GM12878 (cell line): Measurements from ENCODE around the gene DNAJC6. TPM values are rescaled to one million over a fixed set of nuclear protein-coding genes. Genes with fewer than 3 reads are reported as not detected.

Source experiments
- ATAC-seq: fragments of 200-7000 bp; cut with Tn5 transposase; 3 replicates; pipeline ENCODE4 v1.9.1; 2020; ENCODE audit warnings: mild to moderate bottlenecking, moderate library complexity
- BruUV-seq: library from RNA; stranded (reverse); fragments of 400-500 nt; replicated peaks from 2 replicates; lab custom pipeline; 2021; lab: Mats Ljungman, UMichigan
- CTCF ChIA-PET: fragments of 300-600 bp; sonication (Branson Sonifier 250); formaldehyde crosslinking; extraction: SDS; loops from one replicate; lab custom pipeline; 2021; ENCODE audit warnings: inconsistent platforms; lab: Yijun Ruan, JAX
- POLR2A ChIA-PET: fragments of 350-600 bp; formaldehyde crosslinking; extraction: SDS; loops from one replicate; lab custom pipeline; 2021; ENCODE audit warnings: inconsistent platforms; lab: Charles Lee
- RAD21 ChIA-PET: fragments of 300-600 bp; sonication (Branson Sonifier 250); formaldehyde crosslinking; loops from one replicate; lab custom pipeline; 2023; ENCODE audit warnings: antibody characterized with exemption; ENCODE audit not compliant: unreplicated experiment; lab: Charles Lee
- SMC1A ChIA-PET: fragments of 300-600 bp; sonication (Branson Sonifier 250); formaldehyde crosslinking; loops from one replicate; lab custom pipeline; 2023; ENCODE audit not compliant: unreplicated experiment, uncharacterized antibody; lab: Charles Lee
- DNase-seq: peaks from one replicate; pipeline ENCODE4 v3.0.0-alpha.2; 2011; ENCODE audit warnings: low read depth, low spot score
- FAIRE-seq: peaks from 3 replicates; lab custom pipeline; 2011; peaks lifted over from hg19 to GRCh38; lab: Jason Lieb, UNC
- H2AFZ ChIP-seq: 2 replicates; pipeline ENCODE4 v1.6.0; 2011; ENCODE audit warnings: low read depth, low read length, control low read depth; ENCODE audit not compliant: control insufficient read depth
- H3K27ac ChIP-seq: 2 replicates; pipeline ENCODE4 v1.5.1; 2011; ENCODE audit warnings: control low read depth; ENCODE audit not compliant: control insufficient read depth, insufficient read depth
- H3K27me3 ChIP-seq, 2 experiments: replicated peaks in 1 of 2; 2 replicates each; pipeline versions ENCODE4 v1.6.0 to v1.6.1; 2011; ENCODE audit warnings: low read length in 1 of 2; ENCODE audit not compliant: control insufficient read depth in 2 of 2, insufficient read depth in 2 of 2
- H3K36me3 ChIP-seq, 2 experiments: 2 replicates each; pipeline ENCODE4 v1.5.1; 2011; ENCODE audit warnings: low read length in 1 of 2; ENCODE audit not compliant: control insufficient read depth in 2 of 2, insufficient read depth in 2 of 2
- H3K4me1 ChIP-seq: 2 replicates; pipeline ENCODE4 v1.6.1; 2011; ENCODE audit warnings: mild to moderate bottlenecking, low read length, moderate library complexity, mixed read lengths; ENCODE audit not compliant: control insufficient read depth, insufficient read depth
- H3K4me2 ChIP-seq: 2 replicates; pipeline ENCODE4 v1.6.0; 2011; ENCODE audit warnings: control low read depth; ENCODE audit not compliant: control insufficient read depth, insufficient read depth
- H3K4me3 ChIP-seq: fragments of 200-600 bp; sonication (generic); 2 replicates; pipeline ENCODE4 v1.5.1; 2016
- H3K79me2 ChIP-seq: 2 replicates; pipeline ENCODE4 v1.6.0; 2011; ENCODE audit warnings: low read length; ENCODE audit not compliant: control insufficient read depth, insufficient read depth
- H3K9ac ChIP-seq: 2 replicates; pipeline ENCODE4 v1.8.0; 2011; ENCODE audit warnings: low read length, control low read depth, mixed read lengths; ENCODE audit not compliant: control insufficient read depth, insufficient read depth
- H3K9me3 ChIP-seq: replicated peaks from 3 replicates; pipeline ENCODE4 v1.5.1; 2011; ENCODE audit warnings: mild to moderate bottlenecking, low read length; ENCODE audit not compliant: control insufficient read depth, insufficient read depth
- H4K20me1 ChIP-seq: 2 replicates; pipeline ENCODE4 v1.6.0; 2011; ENCODE audit not compliant: control insufficient read depth, insufficient read depth
- CBFB ChIP-seq: IDR thresholded peaks from 2 replicates; pipeline ENCODE4 v1.6.1; 2016; ENCODE audit warnings: antibody characterized with exemption, low read depth
- CUX1 ChIP-seq: IDR thresholded peaks from 2 replicates; pipeline ENCODE4 v1.6.1; 2012; ENCODE audit warnings: improper control_type of control experiment, low read depth, low read length; ENCODE audit not compliant: insufficient replicate concordance
- E2F4 ChIP-seq: IDR thresholded peaks from 2 replicates; pipeline ENCODE4 v1.6.1; 2012; ENCODE audit warnings: low read depth, low read length, improper control_type of control experiment
- MEF2B ChIP-seq: fragments of 450-650 bp; IDR thresholded peaks from 2 replicates; pipeline ENCODE4 v1.6.1; 2018; ENCODE audit warnings: mild to moderate bottlenecking, moderate library complexity; ENCODE audit not compliant: partially characterized antibody, poor library complexity, severe bottlenecking
- MXI1 ChIP-seq: fragments of 150-350 bp; IDR thresholded peaks from 2 replicates; pipeline ENCODE4 v1.6.1; 2011; ENCODE audit warnings: low read depth, mild to moderate bottlenecking, inconsistent platforms, low read length, improper control_type of control experiment
- PRDM15 ChIP-seq: fragments of 450-650 bp; formaldehyde crosslinking; IDR thresholded peaks from 2 replicates; pipeline ENCODE4 v1.4.0; 2020; ENCODE audit warnings: mild to moderate bottlenecking, moderate library complexity
- RAD21 ChIP-seq: IDR thresholded peaks from 2 replicates; pipeline ENCODE4 v1.6.1; 2011; ENCODE audit warnings: mild to moderate bottlenecking, low read depth, low read length, moderate library complexity; ENCODE audit not compliant: insufficient read depth
- RB1 ChIP-seq: fragments of 450-650 bp; formaldehyde crosslinking; IDR thresholded peaks from 2 replicates; pipeline ENCODE4 v1.6.1; 2017; ENCODE audit warnings: mild to moderate bottlenecking, borderline replicate concordance
- SREBF2 ChIP-seq: IDR thresholded peaks from 2 replicates; pipeline ENCODE4 v1.6.1; 2012; ENCODE audit warnings: mild to moderate bottlenecking, low read length
- ZNF217 ChIP-seq: fragments of 450-650 bp; IDR thresholded peaks from 2 replicates; pipeline ENCODE4 v1.6.1; 2017; ENCODE audit warnings: antibody characterized with exemption, mild to moderate bottlenecking
- WGBS: methylation state at CpG from one replicate; pipeline ENCODE4 v1.1.6; 2016; ENCODE audit warnings: low lambda C conversion rate; ENCODE audit not compliant: insufficient replicate concordance, insufficient coverage; ENCODE audit errors: missing lambda C conversion rate; 5-methylcytosine and 5-hydroxymethylcytosine counted together
- in situ Hi-C: fragments of 300-500 bp; cut with MboI; formaldehyde crosslinking; loops from 9 replicates; pipeline ENCODE4 v1.14.3; 2018; ENCODE audit warnings: mixed read lengths
- intact Hi-C: fragments of 100-400 bp; cut with micrococcal nuclease; formaldehyde crosslinking; loops from one replicate; pipeline ENCODE4 v1.14.2; 2022; ENCODE audit not compliant: unreplicated experiment
- polyA plus RNA-seq, 11 experiments: library from polyadenylated mRNA; depleted of rRNA in 4 of 11; unstranded in 6 of 11; stranded (reverse) in 5 of 11; fragments of >200 nt; fragmentation: Nextera tagmentation in 4 of 11; fragmentation: Illumina TruSeq in 1 of 11; extraction: Ambion mirVana in 4 of 11; extraction: Trizol in 1 of 11; gene quantifications; 1 replicate in 1 of 11; 2 replicates in 10 of 11; pipeline versions ENCODE4 v1.2.1 to v1.2.3, GENCODE V29; 2011 to 2016; ENCODE audit warnings: inconsistent platforms in 2 of 11, missing spikeins in 2 of 11, low read depth in 1 of 11
- total RNA-seq, 4 experiments: library from RNA; depleted of rRNA in 3 of 4; stranded (reverse); fragments of >200 nt in 3 of 4; fragmentation: Illumina TruSeq in 1 of 4; extraction: Trizol in 1 of 4; gene quantifications; 2 replicates each; pipeline versions ENCODE4 v1.2.1 to v1.2.3, GENCODE V29; 2013 to 2021
- TF ChIP-seq, protein P1 (sequence below): IDR thresholded peaks from 2 replicates; pipeline ENCODE4 v1.6.1; 2011; ENCODE audit warnings: low read depth, low read length, improper control_type of control experiment, borderline replicate concordance

DNAJC6 gene
- total and polyA plus RNA-seq, 10 of the 15 experiments (the other 5 are each of a cell fraction or from before 2014, with no cell fraction given), result 0.08 to 4.3 (median 2.7) TPM

DNA sequence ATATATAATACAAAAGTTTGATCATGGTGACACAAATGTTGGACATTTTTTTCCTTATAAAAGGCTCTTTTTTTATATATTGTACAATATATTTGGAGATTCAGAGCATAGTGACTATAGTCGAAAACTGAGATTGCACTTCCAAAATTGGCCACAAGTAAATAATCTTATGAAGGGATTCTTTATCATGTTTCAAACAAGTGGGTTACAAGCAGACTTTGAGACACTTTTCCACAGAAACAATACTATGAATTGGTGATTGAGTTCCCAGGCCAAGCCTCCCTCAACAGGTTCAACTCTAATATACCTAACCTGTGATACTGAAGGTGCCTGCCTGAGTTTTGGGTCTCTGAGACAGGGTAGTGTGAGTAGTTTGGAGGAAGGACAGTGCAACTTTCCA, 124.9 kb downstream of the DNAJC6 start:
- Histone ChIP-seq H3K27me3 (no peaks in the 10 kb centered on the region), H3K79me2 (no peaks in the 10 kb centered on the region), H3K4me2 (no peak overlapping the region), H2AFZ (no peak overlapping the region), H3K4me3 (no peak overlapping the region), H3K9ac (no peak overlapping the region), H3K9me3 (no peaks in the 10 kb centered on the region), H3K27ac (no peak overlapping the region), H4K20me1 (no peaks in the 10 kb centered on the region), H3K4me1 (no peaks in the 10 kb centered on the region), H3K36me3 (peaks cover 0 to 11% of the 10 kb centered on the region in 2 experiments; a peak in 2 of 4 replicates)
- in situ Hi-C loops (no loop called here), intact Hi-C loops (loop anchor here (10.0 kb wide), 1 partner anchor 199 kb away; no protein-coding TSS in a partner anchor)
- CTCF ChIA-PET, result interaction anchor here (0.8 to 1.6 kb wide), 3 partner anchors 9 to 25 kb away, joined by 3 to 4 read pairs (median 3); no protein-coding TSS in a partner anchor
- WGBS, result 100% methylated on average over 1 of the region's 1 CpG
- DNase-seq (no peak), FAIRE-seq (no peak), ATAC-seq (no peak)
- RAD21 ChIA-PET, result no interaction called here
- BruUV-seq, result no TSS peak
- POLR2A ChIA-PET, result no interaction called here
- SMC1A ChIA-PET, result no interaction called here
- TF ChIP-seq MXI1 (no peak), E2F4 (no peak), MEF2B (no peak), CBFB (no peak), PRDM15 (CRISPR knock-in tag) (no peak), RB1 (no peak), CUX1 (no peak), ZNF217 (no peak), SREBF2 (no peak), RAD21 (no peak)
- TF ChIP-seq, protein P1, sequence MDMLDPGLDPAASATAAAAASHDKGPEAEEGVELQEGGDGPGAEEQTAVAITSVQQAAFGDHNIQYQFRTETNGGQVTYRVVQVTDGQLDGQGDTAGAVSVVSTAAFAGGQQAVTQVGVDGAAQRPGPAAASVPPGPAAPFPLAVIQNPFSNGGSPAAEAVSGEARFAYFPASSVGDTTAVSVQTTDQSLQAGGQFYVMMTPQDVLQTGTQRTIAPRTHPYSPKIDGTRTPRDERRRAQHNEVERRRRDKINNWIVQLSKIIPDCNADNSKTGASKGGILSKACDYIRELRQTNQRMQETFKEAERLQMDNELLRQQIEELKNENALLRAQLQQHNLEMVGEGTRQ, result no peak
